Measurements from ENCODE around the gene IRS1. TPM values are rescaled to one million over a fixed set of nuclear protein-coding genes. Genes with fewer than 3 reads are reported as not detected.

Gene IRS1, protein sequence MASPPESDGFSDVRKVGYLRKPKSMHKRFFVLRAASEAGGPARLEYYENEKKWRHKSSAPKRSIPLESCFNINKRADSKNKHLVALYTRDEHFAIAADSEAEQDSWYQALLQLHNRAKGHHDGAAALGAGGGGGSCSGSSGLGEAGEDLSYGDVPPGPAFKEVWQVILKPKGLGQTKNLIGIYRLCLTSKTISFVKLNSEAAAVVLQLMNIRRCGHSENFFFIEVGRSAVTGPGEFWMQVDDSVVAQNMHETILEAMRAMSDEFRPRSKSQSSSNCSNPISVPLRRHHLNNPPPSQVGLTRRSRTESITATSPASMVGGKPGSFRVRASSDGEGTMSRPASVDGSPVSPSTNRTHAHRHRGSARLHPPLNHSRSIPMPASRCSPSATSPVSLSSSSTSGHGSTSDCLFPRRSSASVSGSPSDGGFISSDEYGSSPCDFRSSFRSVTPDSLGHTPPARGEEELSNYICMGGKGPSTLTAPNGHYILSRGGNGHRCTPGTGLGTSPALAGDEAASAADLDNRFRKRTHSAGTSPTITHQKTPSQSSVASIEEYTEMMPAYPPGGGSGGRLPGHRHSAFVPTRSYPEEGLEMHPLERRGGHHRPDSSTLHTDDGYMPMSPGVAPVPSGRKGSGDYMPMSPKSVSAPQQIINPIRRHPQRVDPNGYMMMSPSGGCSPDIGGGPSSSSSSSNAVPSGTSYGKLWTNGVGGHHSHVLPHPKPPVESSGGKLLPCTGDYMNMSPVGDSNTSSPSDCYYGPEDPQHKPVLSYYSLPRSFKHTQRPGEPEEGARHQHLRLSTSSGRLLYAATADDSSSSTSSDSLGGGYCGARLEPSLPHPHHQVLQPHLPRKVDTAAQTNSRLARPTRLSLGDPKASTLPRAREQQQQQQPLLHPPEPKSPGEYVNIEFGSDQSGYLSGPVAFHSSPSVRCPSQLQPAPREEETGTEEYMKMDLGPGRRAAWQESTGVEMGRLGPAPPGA (N-terminal part only)
- 6.1 and 10.5 TPM in 2 replicates for total RNA-seq (2022)
- Bru-seq, nascent RNA = percentile 53 among the genes with signal in this experiment
- percentile 54 among the genes with signal in this experiment for BruChase-seq, experiment 1, labeled RNA remaining after a 6-hour chase
- percentile 46 among the genes with signal in this experiment for BruChase-seq, experiment 2, labeled RNA remaining after a 2-hour chase
- long read RNA-seq, full-length matches to known transcripts = 12 of 27 reads
- long read RNA-seq, partial matches to known transcripts = 0 of 27 reads
- long read RNA-seq, other reads (novel, unspliced or antisense) = 15 of 27 reads

DNA sequence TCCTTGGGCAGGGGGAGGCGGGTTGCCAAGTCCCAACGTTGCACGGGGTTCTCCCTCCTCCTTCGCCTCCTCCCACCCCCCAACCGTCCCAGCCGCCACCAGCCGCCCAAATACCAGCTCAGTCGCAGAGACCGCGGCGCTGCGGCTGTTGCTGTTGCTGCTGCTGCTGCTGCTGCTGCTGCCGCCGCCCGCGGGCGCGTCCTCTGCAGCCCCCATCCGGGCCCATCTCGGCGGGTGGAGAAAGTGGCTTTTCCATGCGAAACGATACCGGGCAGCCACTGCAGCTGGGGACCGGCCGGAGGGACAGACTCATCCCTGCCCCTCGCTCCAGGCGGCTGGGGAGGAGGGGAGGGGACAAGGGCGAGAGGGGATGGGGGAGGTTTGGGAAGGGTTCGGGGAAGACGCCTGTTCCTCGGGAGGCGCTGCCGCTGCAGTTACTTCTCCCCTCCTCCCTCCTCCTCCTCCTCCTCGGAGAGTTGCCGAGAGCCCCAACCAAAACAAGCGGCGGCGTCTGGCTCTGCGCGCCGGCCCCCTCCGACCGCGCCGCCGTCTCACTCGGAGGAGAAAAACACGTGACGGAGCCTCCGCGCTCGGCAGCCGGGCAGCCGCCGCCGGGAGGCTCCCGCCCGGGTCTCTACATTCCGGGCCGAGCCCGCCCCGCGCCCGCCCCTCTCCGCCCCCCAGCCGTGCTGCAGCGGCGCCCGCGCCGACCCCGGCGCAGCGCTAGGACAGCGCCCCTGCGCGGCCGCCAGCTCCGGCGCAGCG, at the start of gene IRS1:
IRS1 (minus strand) TSS at position 610 of the 765 bp plus-strand sequence. CDS start 1,082 bp downstream, outside the sequence.
- H3K27ac Mint-ChIP-seq (ENCODE audit: low read depth, unreplicated experiment) = no peak within 1 kb of the TSS
- no TSS peak for BruUV-seq (replicated peaks)
- intact Hi-C loops (cut with micrococcal nuclease) = loop anchor here (1.0 to 10.0 kb wide), 5 partner anchors 215 to 765 kb away; no protein-coding TSS in a partner anchor
- DNase-seq (ENCODE audit: unreplicated experiment) = peak; percentile 55
- ChIA-PET CTCF (interaction anchor here (0.6 to 6.3 kb wide), 24 partner anchors 12 to 1135 kb away, joined by 3 to 43 read pairs (median 3); no protein-coding TSS in a partner anchor), POLR2A (interaction anchor here (0.6 to 13.1 kb wide), 23 partner anchors 9 to 1127 kb away, joined by 3 to 114 read pairs (median 4); partner anchors contain the start of gene RHBDD1)
- no peaks in the 10 kb centered on the region for H3K27me3 Mint-ChIP-seq (ENCODE audit: insufficient read depth, unreplicated experiment)
- peaks cover 22% of the 10 kb centered on the region for H3K36me3 Mint-ChIP-seq (ENCODE audit: insufficient read depth, unreplicated experiment)
- H3K9me3 Mint-ChIP-seq (ENCODE audit: unreplicated experiment) = no peaks in the 10 kb centered on the region
- H3K4me1 Mint-ChIP-seq (ENCODE audit: insufficient read depth, unreplicated experiment) = peaks cover 24% of the 10 kb centered on the region
- TF ChIP-seq, protein P1, sequence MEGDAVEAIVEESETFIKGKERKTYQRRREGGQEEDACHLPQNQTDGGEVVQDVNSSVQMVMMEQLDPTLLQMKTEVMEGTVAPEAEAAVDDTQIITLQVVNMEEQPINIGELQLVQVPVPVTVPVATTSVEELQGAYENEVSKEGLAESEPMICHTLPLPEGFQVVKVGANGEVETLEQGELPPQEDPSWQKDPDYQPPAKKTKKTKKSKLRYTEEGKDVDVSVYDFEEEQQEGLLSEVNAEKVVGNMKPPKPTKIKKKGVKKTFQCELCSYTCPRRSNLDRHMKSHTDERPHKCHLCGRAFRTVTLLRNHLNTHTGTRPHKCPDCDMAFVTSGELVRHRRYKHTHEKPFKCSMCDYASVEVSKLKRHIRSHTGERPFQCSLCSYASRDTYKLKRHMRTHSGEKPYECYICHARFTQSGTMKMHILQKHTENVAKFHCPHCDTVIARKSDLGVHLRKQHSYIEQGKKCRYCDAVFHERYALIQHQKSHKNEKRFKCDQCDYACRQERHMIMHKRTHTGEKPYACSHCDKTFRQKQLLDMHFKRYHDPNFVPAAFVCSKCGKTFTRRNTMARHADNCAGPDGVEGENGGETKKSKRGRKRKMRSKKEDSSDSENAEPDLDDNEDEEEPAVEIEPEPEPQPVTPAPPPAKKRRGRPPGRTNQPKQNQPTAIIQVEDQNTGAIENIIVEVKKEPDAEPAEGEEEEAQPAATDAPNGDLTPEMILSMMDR (IDR thresholded peaks at IDR 0.05; ENCODE audit: unreplicated experiment) = peak; percentile 35
- peak within 1 kb of the TSS; percentile 73 for H3K4me3 Mint-ChIP-seq (ENCODE audit: unreplicated experiment)

DNA sequence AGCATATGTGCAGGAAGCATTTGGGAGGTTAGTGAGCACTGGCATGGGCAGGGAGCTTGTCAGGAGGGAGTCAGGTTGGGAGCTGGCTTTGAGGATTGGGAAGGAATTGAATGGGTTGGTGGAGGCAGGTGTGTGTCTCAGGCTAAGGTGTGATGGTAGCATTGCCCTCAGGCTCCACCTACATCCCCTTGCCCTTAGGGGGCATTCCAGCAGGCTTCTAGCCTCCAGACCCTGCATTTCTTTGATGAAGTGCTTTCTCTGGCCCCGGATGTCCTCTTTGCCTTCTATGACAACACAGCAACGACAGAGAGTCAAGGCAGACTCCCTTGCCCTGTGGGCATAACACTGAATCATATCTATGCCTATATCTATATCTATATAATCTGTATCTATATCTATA, 49.7 kb upstream of the IRS1 start:
- H3K27me3 Mint-ChIP-seq (ENCODE audit: insufficient read depth, unreplicated experiment) = no peaks in the 10 kb centered on the region
- H3K4me1 Mint-ChIP-seq (ENCODE audit: insufficient read depth, unreplicated experiment) = no peaks in the 10 kb centered on the region
- no TSS peak for BruUV-seq (replicated peaks)
- H3K4me3 Mint-ChIP-seq (ENCODE audit: unreplicated experiment) = no peak overlapping the region
- CTCF ChIA-PET = no interaction called here
- H3K27ac Mint-ChIP-seq (ENCODE audit: low read depth, unreplicated experiment) = peak overlapping the region; percentile 52
- intact Hi-C loops (cut with micrococcal nuclease) = no loop called here
- H3K9me3 Mint-ChIP-seq (ENCODE audit: unreplicated experiment) = no peaks in the 10 kb centered on the region
- TF ChIP-seq, protein P1 (IDR thresholded peaks at IDR 0.05; ENCODE audit: unreplicated experiment) = no peak
- peaks cover 4% of the 10 kb centered on the region for H3K36me3 Mint-ChIP-seq (ENCODE audit: insufficient read depth, unreplicated experiment)
- POLR2A ChIA-PET = interaction anchor here (0.9 to 3.6 kb wide), 3 partner anchors 10 to 13 kb away, joined by 3 to 17 read pairs (median 6); partner anchors contain the start of gene RHBDD1
- DNase-seq (ENCODE audit: unreplicated experiment) = no peak

DNA sequence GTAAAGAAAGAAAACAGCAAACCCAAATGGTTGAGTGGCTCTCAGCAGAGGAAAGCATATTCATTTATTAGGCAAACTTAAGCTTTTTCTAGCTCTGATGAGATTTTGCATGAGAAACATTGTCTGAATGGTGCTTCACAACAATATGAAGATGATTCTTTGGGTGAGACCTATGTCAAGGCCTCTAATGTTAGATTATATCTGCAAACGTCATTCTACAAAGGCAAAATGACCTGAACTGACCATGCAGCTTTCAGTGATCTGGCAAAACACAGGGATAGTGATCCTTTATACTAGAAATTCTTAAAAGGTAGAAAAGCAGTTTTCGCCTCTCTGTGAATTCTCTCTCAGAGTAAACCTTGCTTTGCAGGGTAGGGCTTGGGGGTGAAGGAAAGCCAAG, 47.9 kb upstream of the IRS1 start:
- ChIA-PET POLR2A (interaction anchor here (3.6 kb wide), 1 partner anchor 11 kb away, joined by 17 read pairs; the partner anchor contains the start of gene RHBDD1), CTCF (interaction anchor here (0.5 to 0.6 kb wide), 2 partner anchors 639 to 642 kb away, joined by 3 read pairs; no protein-coding TSS in a partner anchor)
- H3K4me3 Mint-ChIP-seq (ENCODE audit: unreplicated experiment) = no peak overlapping the region
- intact Hi-C loops (cut with micrococcal nuclease) = no loop called here
- H3K36me3 Mint-ChIP-seq (ENCODE audit: insufficient read depth, unreplicated experiment) = peaks cover 18% of the 10 kb centered on the region
- H3K4me1 Mint-ChIP-seq (ENCODE audit: insufficient read depth, unreplicated experiment) = no peaks in the 10 kb centered on the region
- no peak for DNase-seq (ENCODE audit: unreplicated experiment)
- H3K9me3 Mint-ChIP-seq (ENCODE audit: unreplicated experiment) = no peaks in the 10 kb centered on the region
- BruUV-seq (replicated peaks) = no TSS peak
- TF ChIP-seq, protein P1 (IDR thresholded peaks at IDR 0.05; ENCODE audit: unreplicated experiment) = no peak
- no peak overlapping the region for H3K27ac Mint-ChIP-seq (ENCODE audit: low read depth, unreplicated experiment)
- no peaks in the 10 kb centered on the region for H3K27me3 Mint-ChIP-seq (ENCODE audit: insufficient read depth, unreplicated experiment)

All from MCF 10A (cell line).